ENCODE measurements around the gene CCSER1.
"Not testable (repeated sequence)": the region's sequence is repeated elsewhere in the genome, so short reads cannot be mapped to it uniquely, and the experiment has no call there.

DNA sequence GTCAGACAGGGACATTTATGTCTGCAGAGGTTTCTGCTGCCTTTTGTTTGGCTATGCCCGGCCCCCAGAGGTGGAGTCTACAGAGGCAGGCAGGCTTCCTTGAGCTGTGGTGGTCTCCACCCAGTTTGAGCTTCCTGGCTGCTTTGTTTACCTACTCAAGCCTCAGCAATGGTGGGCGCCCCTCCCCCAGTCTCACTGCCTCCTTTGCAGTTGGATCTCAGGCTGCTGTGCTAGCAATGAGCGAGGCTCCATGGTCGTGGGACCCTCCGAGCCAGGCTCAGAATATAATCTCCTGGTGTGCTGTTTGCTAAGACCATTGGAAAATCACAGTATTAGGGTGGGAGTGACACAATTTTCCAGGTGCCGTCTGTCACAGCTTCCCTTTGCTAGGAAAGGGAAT lies 578.3 kb downstream of the CCSER1 start:
- not testable (repeated sequence) for TF ChIP-seq POLR2AphosphoS5 (IDR thresholded peaks at IDR 0.05; ENCODE audit: low read depth, low read length); TAF1 (IDR thresholded peaks at IDR 0.05; ENCODE audit: borderline replicate concordance, low read depth, low read length)
